Gastrocnemius medialis (tissue), 4 donors: ENCODE results near the gene ALK.

Source experiments
- POLR2A ChIP-seq, 2 donors: fragments of 450-650 bp; IDR thresholded peaks; one replicate each; pipeline ENCODE4 v1.6.1; 2017; ENCODE audit warnings: antibody characterized with exemption in 2 of 2, mild to moderate bottlenecking in 2 of 2, moderate library complexity in 2 of 2
- TF ChIP-seq, protein P1 (sequence below), 5 experiments: fragments of 450-650 bp in 3 of 5; fragments of 200-600 bp in 2 of 5; sonication (generic) in 2 of 5; IDR thresholded peaks in 4 of 5; conservative IDR thresholded peaks in 1 of 5; 1 replicate in 4 of 5; 2 replicates in 1 of 5; pipeline ENCODE4 v1.5.1; 2016 to 2019; ENCODE audit warnings: antibody characterized with exemption in 5 of 5, mild to moderate bottlenecking in 3 of 5, moderate library complexity in 3 of 5

DNA sequence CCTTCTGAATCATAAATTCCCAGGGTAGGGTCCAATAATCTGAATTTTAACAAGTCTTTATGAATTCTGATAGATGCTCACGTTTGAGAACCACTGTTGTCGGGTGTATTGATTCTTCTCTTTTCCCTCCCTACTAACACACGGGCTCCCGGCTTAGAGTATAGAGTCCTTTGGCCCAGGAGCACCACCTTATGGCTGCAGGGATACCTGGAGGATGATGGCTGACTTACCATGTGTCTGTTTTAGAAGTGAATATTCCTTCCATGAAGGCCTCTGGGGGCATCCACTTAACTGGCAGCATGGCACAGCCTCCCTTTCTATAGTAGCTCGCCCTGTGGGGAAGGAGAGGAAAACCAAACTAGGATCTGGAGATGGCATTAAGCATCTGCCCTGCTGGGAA lies 714.4 kb downstream of the ALK start:
- no peak for TF ChIP-seq POLR2A (IDR thresholded peaks at IDR 0.05)
- TF ChIP-seq, protein P1, sequence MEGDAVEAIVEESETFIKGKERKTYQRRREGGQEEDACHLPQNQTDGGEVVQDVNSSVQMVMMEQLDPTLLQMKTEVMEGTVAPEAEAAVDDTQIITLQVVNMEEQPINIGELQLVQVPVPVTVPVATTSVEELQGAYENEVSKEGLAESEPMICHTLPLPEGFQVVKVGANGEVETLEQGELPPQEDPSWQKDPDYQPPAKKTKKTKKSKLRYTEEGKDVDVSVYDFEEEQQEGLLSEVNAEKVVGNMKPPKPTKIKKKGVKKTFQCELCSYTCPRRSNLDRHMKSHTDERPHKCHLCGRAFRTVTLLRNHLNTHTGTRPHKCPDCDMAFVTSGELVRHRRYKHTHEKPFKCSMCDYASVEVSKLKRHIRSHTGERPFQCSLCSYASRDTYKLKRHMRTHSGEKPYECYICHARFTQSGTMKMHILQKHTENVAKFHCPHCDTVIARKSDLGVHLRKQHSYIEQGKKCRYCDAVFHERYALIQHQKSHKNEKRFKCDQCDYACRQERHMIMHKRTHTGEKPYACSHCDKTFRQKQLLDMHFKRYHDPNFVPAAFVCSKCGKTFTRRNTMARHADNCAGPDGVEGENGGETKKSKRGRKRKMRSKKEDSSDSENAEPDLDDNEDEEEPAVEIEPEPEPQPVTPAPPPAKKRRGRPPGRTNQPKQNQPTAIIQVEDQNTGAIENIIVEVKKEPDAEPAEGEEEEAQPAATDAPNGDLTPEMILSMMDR (IDR thresholded peaks at IDR 0.05 in 4 of 5, conservative IDR thresholded peaks at IDR 0.05 in 1 of 5) = no peak
